ENCODE measurements around the gene GNB5.
A peak's percentile ranks its signal among the peaks of the same experiment; 100 is the strongest.

The GNB5 gene

DNA sequence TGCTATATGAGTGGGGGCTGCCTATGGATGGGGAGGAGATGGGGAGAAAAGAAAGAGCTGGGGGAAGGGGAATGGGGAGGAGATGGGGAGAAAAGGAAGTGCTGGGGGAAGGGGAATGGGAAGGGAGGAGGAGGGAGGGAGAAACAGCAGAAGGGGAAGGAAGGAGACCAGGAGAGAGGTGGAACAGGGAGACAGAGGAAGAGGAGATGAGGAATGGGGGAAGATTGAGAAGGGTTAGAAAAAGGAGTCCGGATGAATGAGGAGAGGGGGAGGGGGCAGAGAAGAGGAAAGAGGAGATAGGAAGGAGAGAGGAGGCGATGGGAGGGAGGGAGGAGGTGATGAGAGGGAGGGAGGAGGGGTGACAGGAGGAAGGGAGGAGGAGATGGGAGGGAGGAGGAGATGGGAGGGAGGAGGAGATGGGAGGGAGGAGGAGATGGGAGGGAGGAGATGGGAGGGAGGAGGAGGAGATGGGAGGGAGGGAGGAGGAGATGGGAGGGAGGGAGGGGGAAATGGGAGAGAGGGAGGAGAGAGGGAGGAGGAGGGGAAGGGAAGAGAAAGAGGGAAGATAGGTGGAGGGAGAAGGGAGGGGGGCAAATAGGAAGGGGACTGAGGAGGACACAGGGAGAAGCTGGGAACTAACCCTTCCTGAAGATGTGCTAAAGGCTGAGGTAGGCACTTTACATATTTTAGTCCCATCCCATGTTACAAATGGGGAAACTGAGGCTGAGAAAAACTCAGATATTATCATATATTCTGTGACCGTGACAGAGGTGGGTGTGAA is 72.0 kb downstream of the GNB5 start:
- TF ChIP-seq, protein P1, sequence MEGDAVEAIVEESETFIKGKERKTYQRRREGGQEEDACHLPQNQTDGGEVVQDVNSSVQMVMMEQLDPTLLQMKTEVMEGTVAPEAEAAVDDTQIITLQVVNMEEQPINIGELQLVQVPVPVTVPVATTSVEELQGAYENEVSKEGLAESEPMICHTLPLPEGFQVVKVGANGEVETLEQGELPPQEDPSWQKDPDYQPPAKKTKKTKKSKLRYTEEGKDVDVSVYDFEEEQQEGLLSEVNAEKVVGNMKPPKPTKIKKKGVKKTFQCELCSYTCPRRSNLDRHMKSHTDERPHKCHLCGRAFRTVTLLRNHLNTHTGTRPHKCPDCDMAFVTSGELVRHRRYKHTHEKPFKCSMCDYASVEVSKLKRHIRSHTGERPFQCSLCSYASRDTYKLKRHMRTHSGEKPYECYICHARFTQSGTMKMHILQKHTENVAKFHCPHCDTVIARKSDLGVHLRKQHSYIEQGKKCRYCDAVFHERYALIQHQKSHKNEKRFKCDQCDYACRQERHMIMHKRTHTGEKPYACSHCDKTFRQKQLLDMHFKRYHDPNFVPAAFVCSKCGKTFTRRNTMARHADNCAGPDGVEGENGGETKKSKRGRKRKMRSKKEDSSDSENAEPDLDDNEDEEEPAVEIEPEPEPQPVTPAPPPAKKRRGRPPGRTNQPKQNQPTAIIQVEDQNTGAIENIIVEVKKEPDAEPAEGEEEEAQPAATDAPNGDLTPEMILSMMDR (IDR thresholded peaks at IDR 0.05; ENCODE audit: insufficient read depth, low read length) = no peak
- no peak for TF ChIP-seq SPI1 (IDR thresholded peaks at IDR 0.05; ENCODE audit: borderline replicate concordance, low read depth)
- no peak overlapping the region for H3K27ac ChIP-seq (replicated peaks)

DNA sequence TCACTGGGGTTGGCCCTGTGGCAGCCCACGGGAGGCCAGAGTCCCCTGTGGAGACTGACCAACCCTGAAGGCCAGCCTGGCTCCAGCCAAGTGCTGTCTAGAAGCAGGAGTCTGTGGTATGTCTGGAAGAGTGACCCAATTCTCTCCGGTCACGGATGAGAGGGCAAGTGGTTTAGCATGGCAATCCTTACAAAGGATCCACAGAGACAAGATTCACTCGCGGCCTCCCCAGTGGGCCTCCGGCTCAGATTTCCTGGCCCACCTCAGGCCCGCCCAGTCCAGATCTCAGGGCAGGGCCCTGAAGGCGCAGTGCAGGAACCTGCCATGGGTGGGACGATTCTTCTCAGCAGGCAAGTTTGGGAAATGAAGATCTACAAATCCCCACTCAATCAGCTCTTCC is 73.6 kb downstream of the GNB5 start:
- TF ChIP-seq GABPA (IDR thresholded peaks at IDR 0.05; ENCODE audit: low read depth) = no peak
- TF ChIP-seq, protein P1 (IDR thresholded peaks at IDR 0.05; ENCODE audit: insufficient read depth, low read length) = no peak
- TF ChIP-seq, protein P2, sequence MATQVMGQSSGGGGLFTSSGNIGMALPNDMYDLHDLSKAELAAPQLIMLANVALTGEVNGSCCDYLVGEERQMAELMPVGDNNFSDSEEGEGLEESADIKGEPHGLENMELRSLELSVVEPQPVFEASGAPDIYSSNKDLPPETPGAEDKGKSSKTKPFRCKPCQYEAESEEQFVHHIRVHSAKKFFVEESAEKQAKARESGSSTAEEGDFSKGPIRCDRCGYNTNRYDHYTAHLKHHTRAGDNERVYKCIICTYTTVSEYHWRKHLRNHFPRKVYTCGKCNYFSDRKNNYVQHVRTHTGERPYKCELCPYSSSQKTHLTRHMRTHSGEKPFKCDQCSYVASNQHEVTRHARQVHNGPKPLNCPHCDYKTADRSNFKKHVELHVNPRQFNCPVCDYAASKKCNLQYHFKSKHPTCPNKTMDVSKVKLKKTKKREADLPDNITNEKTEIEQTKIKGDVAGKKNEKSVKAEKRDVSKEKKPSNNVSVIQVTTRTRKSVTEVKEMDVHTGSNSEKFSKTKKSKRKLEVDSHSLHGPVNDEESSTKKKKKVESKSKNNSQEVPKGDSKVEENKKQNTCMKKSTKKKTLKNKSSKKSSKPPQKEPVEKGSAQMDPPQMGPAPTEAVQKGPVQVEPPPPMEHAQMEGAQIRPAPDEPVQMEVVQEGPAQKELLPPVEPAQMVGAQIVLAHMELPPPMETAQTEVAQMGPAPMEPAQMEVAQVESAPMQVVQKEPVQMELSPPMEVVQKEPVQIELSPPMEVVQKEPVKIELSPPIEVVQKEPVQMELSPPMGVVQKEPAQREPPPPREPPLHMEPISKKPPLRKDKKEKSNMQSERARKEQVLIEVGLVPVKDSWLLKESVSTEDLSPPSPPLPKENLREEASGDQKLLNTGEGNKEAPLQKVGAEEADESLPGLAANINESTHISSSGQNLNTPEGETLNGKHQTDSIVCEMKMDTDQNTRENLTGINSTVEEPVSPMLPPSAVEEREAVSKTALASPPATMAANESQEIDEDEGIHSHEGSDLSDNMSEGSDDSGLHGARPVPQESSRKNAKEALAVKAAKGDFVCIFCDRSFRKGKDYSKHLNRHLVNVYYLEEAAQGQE (IDR thresholded peaks at IDR 0.05; ENCODE audit: insufficient replicate concordance, low read depth) = no peak
- no peak for TF ChIP-seq SPI1 (IDR thresholded peaks at IDR 0.05; ENCODE audit: borderline replicate concordance, low read depth)
- no peak for DNase-seq (ENCODE audit: low read depth in 1 of 2, low spot score in 1 of 2)
- Histone ChIP-seq H3K4me3 (replicated peaks; ENCODE audit: insufficient read depth, low read length) (no peak overlapping the region), H3K27ac (replicated peaks) (no peak overlapping the region), H3K27me3 (ENCODE audit: insufficient read depth, poor library complexity, severe bottlenecking) (no peaks in the 10 kb centered on the region)

More for the DNA sequence above, 72.0 kb downstream of the GNB5 start:
- DNase-seq (ENCODE audit: low read depth in 1 of 2, low spot score in 1 of 2) = no peak
- H3K27me3 ChIP-seq (ENCODE audit: insufficient read depth, poor library complexity, severe bottlenecking) = no peaks in the 10 kb centered on the region
- no peak overlapping the region for H3K4me3 ChIP-seq (replicated peaks; ENCODE audit: insufficient read depth, low read length)

DNA sequence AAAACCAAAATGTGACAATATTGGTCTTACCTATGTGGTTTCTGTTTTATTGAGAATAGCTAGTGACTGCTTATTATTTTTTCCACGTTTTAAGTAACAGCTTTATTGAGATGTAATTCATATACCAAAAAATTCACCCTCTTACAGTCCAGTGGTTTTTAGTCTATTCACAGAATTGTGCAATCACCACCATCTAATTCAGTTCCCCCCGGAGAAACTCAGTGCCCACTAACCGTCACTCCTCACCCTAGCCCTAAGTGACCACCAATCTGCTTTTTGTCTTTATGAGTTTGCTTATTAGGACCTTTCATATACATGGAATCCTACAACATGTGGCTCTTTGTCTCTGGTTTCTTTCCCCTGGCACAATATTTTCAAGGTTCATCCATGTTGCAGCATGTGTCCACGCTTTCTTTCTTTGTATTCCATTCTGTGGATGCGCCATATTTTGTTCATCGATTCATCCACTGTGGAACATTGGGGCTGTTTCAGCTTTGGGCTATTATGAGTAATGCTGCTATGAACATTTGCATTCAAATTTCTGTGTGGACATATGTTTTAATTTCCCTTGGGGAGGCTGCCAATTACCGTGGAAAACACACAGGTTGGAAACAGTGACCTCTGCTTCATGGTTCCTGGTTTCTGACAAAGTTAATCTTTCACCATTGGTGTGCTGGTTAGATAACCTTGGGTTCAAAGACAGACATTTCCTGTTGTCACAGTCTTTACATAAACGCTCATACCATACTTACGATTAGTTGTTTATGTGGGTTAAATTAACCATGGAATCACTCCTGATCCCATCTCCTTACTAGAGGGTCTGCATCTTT is 75.4 kb downstream of the GNB5 start:
- no peak for DNase-seq (ENCODE audit: low read depth in 1 of 2, low spot score in 1 of 2)

DNA sequence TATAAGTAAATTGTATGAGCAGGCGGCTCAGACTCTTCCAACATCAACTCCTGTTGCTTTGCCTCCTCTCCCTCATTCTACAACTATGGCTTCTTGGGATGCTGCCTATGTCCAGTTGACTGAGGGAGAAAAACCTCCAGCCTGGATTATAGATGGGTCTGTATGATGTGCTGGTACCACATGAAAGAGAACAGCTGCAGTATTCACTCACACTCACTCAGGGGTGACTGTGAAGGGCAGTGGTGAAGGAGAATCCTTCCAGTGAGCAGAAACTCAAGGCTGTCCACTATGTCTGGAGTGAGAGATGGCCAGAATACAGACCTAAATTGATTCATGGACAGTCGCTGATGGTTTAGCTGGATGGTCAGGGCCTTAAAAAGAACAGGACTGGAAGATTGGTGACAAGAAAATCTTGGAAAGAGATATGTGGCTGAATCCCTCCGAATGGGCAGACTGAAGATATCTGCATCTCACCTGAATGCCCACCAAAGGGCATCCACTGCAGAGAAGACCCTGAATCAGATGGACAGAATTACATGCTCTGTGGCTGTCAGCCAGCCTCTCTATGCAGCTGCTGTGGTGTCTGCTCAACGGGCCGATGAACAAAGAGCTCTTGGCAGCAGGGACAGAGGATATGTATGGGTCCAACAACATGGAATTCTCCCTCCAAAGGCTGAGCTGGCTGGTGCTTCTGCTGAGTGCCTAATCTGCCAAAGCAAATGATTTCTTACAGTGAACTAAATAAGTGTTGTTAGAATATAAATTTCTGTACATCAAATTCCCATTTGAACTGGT is 76.7 kb downstream of the GNB5 start:
- TF ChIP-seq SPI1 (IDR thresholded peaks at IDR 0.05; ENCODE audit: borderline replicate concordance, low read depth) (no peak), GABPA (IDR thresholded peaks at IDR 0.05; ENCODE audit: low read depth) (no peak), POLR2AphosphoS5 (IDR thresholded peaks at IDR 0.05; ENCODE audit: low read depth) (no peak)
- TF ChIP-seq, protein P1 (IDR thresholded peaks at IDR 0.05; ENCODE audit: insufficient read depth, low read length) = no peak
- TF ChIP-seq, protein P2 (IDR thresholded peaks at IDR 0.05; ENCODE audit: insufficient replicate concordance, low read depth) = no peak
- no peak overlapping the region for H3K4me3 ChIP-seq (replicated peaks; ENCODE audit: insufficient read depth, low read length)
- DNase-seq (ENCODE audit: low read depth in 1 of 2, low spot score in 1 of 2) = no peak
- no peak overlapping the region for H3K27ac ChIP-seq (replicated peaks)
- no peaks in the 10 kb centered on the region for H3K27me3 ChIP-seq (ENCODE audit: insufficient read depth, poor library complexity, severe bottlenecking)

More for the DNA sequence above, 75.4 kb downstream of the GNB5 start:
- no peaks in the 10 kb centered on the region for H3K27me3 ChIP-seq (ENCODE audit: insufficient read depth, poor library complexity, severe bottlenecking)
- H3K4me3 ChIP-seq (replicated peaks; ENCODE audit: insufficient read depth, low read length) = no peak overlapping the region
- peak overlapping the region; percentile 40 for H3K27ac ChIP-seq (replicated peaks)
- TF ChIP-seq POLR2AphosphoS5 (IDR thresholded peaks at IDR 0.05; ENCODE audit: low read depth) = no peak

All from HL-60 (cell line).